ENCODE measurements around the gene ADISSP. TPM values are rescaled to one million over a fixed set of nuclear protein-coding genes. Genes with fewer than 3 reads are reported as not detected.

ADISSP gene
- total RNA-seq, 3 donors from 2014 or later (not counting 1 experiment from before 2014, with no cell fraction given): 10.1 to 13.5 (median 12.3) TPM

DNA sequence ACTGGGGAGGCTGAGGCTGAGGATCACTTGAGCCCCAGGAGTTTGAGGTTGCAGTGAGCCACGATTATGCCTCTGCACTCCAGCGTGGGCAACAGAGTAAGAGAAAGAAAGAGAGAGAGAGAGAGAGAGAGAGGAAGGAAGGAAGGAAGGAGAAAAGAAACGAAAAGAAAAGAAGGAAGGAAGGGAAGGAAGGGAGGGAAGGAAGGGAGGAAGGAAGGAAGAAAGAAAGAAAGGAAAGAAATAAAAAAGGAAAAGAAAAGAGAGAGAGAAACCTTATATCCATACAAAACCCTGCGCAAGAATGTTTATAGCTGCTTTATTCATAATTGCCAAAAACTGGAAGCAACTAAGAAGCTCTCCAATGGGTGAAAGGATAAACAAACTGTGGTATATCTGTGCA, 43.2 kb downstream of the ADISSP start:
- DNase-seq: no peak
- H3K36me3 ChIP-seq (ENCODE audit: control insufficient read depth, insufficient read depth, low read length): no peaks in the 10 kb centered on the region
- WGBS (ENCODE audit: insufficient coverage): 46% methylated on average over 3 of the region's 4 CpGs

DNA sequence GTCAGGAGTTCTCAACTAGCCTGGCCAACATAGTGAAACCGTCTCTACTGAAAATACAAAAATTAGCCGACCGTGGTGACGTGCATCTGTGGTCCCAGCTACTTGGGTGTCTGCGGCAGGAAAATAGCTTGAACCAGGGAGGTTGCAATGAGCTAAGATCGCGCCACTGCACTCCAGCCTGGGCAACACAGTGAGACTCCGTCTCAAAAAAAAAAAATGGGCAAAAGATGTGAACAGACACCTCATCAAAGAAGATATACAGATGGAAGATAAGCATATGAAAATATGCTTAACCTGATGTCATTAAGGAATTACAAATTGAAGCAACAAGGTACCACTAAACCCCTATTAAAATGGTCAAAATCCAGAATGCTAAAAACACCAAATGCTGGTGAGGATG, 44.3 kb downstream of the ADISSP start:
- Histone ChIP-seq H3K27ac (ENCODE audit: low read length) (no peak overlapping the region), H3K36me3 (ENCODE audit: control insufficient read depth, insufficient read depth, low read length) (no peaks in the 10 kb centered on the region), H3K27me3 (ENCODE audit: control insufficient read depth, insufficient read depth, low read length) (peaks cover 6% of the 10 kb centered on the region), H3K4me3 (ENCODE audit: low read length) (no peak overlapping the region), H3K9me3 (ENCODE audit: control insufficient read depth, insufficient read depth, low read length) (no peaks in the 10 kb centered on the region), H3K4me1 (ENCODE audit: control insufficient read depth, insufficient read depth, low read length) (no peaks in the 10 kb centered on the region)
- intact Hi-C loops (cut with micrococcal nuclease): no loop called here
- Mint-ChIP-seq H3K36me3 (no peaks in the 10 kb centered on the region), H3K27ac (no peak overlapping the region), H3K4me3 (no peak overlapping the region), H3K4me1 (no peaks in the 10 kb centered on the region), H3K9me3 (no peaks in the 10 kb centered on the region), H3K27me3 (ENCODE audit: low read depth in 2 of 2) (peaks cover 22 to 39% of the 10 kb centered on the region in 2 donors)
- 90% methylated on average over 7 of the region's 8 CpGs for WGBS (ENCODE audit: insufficient coverage)
- DNase-seq: no peak
- ATAC-seq: no peak
- no peak for TF ChIP-seq CTCF (IDR thresholded peaks at IDR 0.05)

More for the DNA sequence above, 43.2 kb downstream of the ADISSP start:
- Mint-ChIP-seq H3K9me3 (no peaks in the 10 kb centered on the region), H3K27ac (no peak overlapping the region), H3K36me3 (no peaks in the 10 kb centered on the region), H3K27me3 (ENCODE audit: low read depth in 2 of 2) (peaks cover 22 to 41% of the 10 kb centered on the region in 2 donors), H3K4me1 (no peaks in the 10 kb centered on the region), H3K4me3 (no peak overlapping the region)
- peaks cover 6% of the 10 kb centered on the region for H3K27me3 ChIP-seq (ENCODE audit: control insufficient read depth, insufficient read depth, low read length)
- ATAC-seq: no peak
- H3K4me3 ChIP-seq (ENCODE audit: low read length): no peak overlapping the region
- H3K9me3 ChIP-seq (ENCODE audit: control insufficient read depth, insufficient read depth, low read length): no peaks in the 10 kb centered on the region
- H3K4me1 ChIP-seq (ENCODE audit: control insufficient read depth, insufficient read depth, low read length): no peaks in the 10 kb centered on the region
- TF ChIP-seq CTCF (IDR thresholded peaks at IDR 0.05): no peak
- no peak overlapping the region for H3K27ac ChIP-seq (ENCODE audit: low read length)
- intact Hi-C loops (cut with micrococcal nuclease): no loop called here

GRCh38 chr20:3721912-3722311, 45.6 kb downstream of the ADISSP start:
- 71% methylated on average over 1 of the region's 4 CpGs for WGBS (ENCODE audit: insufficient coverage)
- intact Hi-C loops (cut with micrococcal nuclease): no loop called here

More at GRCh38 chr20:3721912-3722311, 45.6 kb downstream of the ADISSP start:
- Histone ChIP-seq H3K9me3 (ENCODE audit: control insufficient read depth, insufficient read depth, low read length) (no peaks in the 10 kb centered on the region), H3K36me3 (ENCODE audit: control insufficient read depth, insufficient read depth, low read length) (no peaks in the 10 kb centered on the region), H3K27ac (ENCODE audit: low read length) (no peak overlapping the region), H3K4me3 (ENCODE audit: low read length) (no peak overlapping the region), H3K4me1 (ENCODE audit: control insufficient read depth, insufficient read depth, low read length) (no peaks in the 10 kb centered on the region), H3K27me3 (ENCODE audit: control insufficient read depth, insufficient read depth, low read length) (peaks cover 6% of the 10 kb centered on the region)
- DNase-seq: no peak
- Mint-ChIP-seq H3K4me1 (no peaks in the 10 kb centered on the region), H3K27ac (no peak overlapping the region), H3K9me3 (no peaks in the 10 kb centered on the region), H3K4me3 (no peak overlapping the region), H3K27me3 (ENCODE audit: low read depth in 2 of 2) (peaks cover 15 to 25% of the 10 kb centered on the region in 2 donors), H3K36me3 (no peaks in the 10 kb centered on the region)
- no peak for TF ChIP-seq CTCF (IDR thresholded peaks at IDR 0.05)
- no peak for ATAC-seq

Measured in natural killer cell (primary cell).